Ishikawa (cell line): ENCODE results near the gene PDE4B.

ENCODE experiments used
- CEBPB ChIP-seq: IDR thresholded peaks from 2 replicates; pipeline ENCODE4 v1.6.1; 2012
- CREB1 ChIP-seq: IDR thresholded peaks from 2 replicates; pipeline ENCODE4 v1.6.1; 2012; ENCODE audit warnings: low read depth
- EGR1 ChIP-seq: IDR thresholded peaks from 2 replicates; pipeline ENCODE4 v1.6.1; 2012
- EP300 ChIP-seq: IDR thresholded peaks from 2 replicates; pipeline ENCODE4 v1.6.1; 2012; ENCODE audit warnings: borderline replicate concordance
- FOXM1 ChIP-seq: IDR thresholded peaks from 2 replicates; pipeline ENCODE4 v1.6.1; 2012; ENCODE audit warnings: low read depth, borderline replicate concordance
- NFIC ChIP-seq: IDR thresholded peaks from 2 replicates; pipeline ENCODE4 v1.6.1; 2012
- RAD21 ChIP-seq: IDR thresholded peaks from 2 replicates; pipeline ENCODE4 v1.6.1; 2012; ENCODE audit warnings: low read depth
- TAF1 ChIP-seq: IDR thresholded peaks from 2 replicates; pipeline ENCODE4 v1.6.1; 2012; ENCODE audit warnings: low read depth, mild to moderate bottlenecking
- TCF12 ChIP-seq: IDR thresholded peaks from 2 replicates; pipeline ENCODE4 v1.6.1; 2012; ENCODE audit warnings: low read depth
- TEAD4 ChIP-seq: IDR thresholded peaks from 2 replicates; pipeline ENCODE4 v1.6.1; 2012
- YY1 ChIP-seq: IDR thresholded peaks from 2 replicates; pipeline ENCODE4 v1.6.1; 2012; ENCODE audit warnings: low read depth
- ZBTB7A ChIP-seq: IDR thresholded peaks from 2 replicates; pipeline ENCODE4 v1.6.1; 2012; ENCODE audit warnings: low read depth
- TF ChIP-seq, protein P1 (sequence below): IDR thresholded peaks from 2 replicates; pipeline ENCODE4 v1.6.1; 2012
- TF ChIP-seq, protein P2 (sequence below): IDR thresholded peaks from 2 replicates; pipeline ENCODE4 v1.6.1; 2012
- TF ChIP-seq, protein P3 (sequence below): IDR thresholded peaks from 2 replicates; pipeline ENCODE4 v1.6.1; 2012; ENCODE audit warnings: low read depth, mild to moderate bottlenecking

The PDE4B gene

GRCh38 chr1:65866439-65866838, 73.7 kb downstream of the PDE4B start:
- TF ChIP-seq, protein P1, sequence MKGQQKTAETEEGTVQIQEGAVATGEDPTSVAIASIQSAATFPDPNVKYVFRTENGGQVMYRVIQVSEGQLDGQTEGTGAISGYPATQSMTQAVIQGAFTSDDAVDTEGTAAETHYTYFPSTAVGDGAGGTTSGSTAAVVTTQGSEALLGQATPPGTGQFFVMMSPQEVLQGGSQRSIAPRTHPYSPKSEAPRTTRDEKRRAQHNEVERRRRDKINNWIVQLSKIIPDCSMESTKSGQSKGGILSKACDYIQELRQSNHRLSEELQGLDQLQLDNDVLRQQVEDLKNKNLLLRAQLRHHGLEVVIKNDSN, result no peak
- TF ChIP-seq EP300 (no peak), TCF12 (no peak), CREB1 (no peak), TEAD4 (no peak), ZBTB7A (no peak)
- TF ChIP-seq, protein P2, sequence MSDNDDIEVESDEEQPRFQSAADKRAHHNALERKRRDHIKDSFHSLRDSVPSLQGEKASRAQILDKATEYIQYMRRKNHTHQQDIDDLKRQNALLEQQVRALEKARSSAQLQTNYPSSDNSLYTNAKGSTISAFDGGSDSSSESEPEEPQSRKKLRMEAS, result no peak

- TF ChIP-seq TAF1 (no peak), RAD21 (no peak), CEBPB (no peak), EGR1 (no peak), NFIC (no peak), FOXM1 (no peak), CREB1 (no peak), TCF12 (no peak), TEAD4 (no peak), EP300 (no peak), YY1 (no peak)
- TF ChIP-seq, protein P1, result no peak
- TF ChIP-seq, protein P2, result no peak
Measured at GRCh38 chr1:65872301-65872700, 79.6 kb downstream of the PDE4B start.

- TF ChIP-seq CREB1 (no peak), TCF12 (no peak), CEBPB (no peak), EGR1 (no peak), EP300 (no peak), TAF1 (no peak), ZBTB7A (no peak), NFIC (no peak), RAD21 (no peak), TEAD4 (no peak), FOXM1 (no peak), YY1 (no peak)
- TF ChIP-seq, protein P3, sequence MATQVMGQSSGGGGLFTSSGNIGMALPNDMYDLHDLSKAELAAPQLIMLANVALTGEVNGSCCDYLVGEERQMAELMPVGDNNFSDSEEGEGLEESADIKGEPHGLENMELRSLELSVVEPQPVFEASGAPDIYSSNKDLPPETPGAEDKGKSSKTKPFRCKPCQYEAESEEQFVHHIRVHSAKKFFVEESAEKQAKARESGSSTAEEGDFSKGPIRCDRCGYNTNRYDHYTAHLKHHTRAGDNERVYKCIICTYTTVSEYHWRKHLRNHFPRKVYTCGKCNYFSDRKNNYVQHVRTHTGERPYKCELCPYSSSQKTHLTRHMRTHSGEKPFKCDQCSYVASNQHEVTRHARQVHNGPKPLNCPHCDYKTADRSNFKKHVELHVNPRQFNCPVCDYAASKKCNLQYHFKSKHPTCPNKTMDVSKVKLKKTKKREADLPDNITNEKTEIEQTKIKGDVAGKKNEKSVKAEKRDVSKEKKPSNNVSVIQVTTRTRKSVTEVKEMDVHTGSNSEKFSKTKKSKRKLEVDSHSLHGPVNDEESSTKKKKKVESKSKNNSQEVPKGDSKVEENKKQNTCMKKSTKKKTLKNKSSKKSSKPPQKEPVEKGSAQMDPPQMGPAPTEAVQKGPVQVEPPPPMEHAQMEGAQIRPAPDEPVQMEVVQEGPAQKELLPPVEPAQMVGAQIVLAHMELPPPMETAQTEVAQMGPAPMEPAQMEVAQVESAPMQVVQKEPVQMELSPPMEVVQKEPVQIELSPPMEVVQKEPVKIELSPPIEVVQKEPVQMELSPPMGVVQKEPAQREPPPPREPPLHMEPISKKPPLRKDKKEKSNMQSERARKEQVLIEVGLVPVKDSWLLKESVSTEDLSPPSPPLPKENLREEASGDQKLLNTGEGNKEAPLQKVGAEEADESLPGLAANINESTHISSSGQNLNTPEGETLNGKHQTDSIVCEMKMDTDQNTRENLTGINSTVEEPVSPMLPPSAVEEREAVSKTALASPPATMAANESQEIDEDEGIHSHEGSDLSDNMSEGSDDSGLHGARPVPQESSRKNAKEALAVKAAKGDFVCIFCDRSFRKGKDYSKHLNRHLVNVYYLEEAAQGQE, result no peak
- TF ChIP-seq, protein P1, result no peak
Measured at GRCh38 chr1:65880611-65881010, 87.9 kb downstream of the PDE4B start.

DNA sequence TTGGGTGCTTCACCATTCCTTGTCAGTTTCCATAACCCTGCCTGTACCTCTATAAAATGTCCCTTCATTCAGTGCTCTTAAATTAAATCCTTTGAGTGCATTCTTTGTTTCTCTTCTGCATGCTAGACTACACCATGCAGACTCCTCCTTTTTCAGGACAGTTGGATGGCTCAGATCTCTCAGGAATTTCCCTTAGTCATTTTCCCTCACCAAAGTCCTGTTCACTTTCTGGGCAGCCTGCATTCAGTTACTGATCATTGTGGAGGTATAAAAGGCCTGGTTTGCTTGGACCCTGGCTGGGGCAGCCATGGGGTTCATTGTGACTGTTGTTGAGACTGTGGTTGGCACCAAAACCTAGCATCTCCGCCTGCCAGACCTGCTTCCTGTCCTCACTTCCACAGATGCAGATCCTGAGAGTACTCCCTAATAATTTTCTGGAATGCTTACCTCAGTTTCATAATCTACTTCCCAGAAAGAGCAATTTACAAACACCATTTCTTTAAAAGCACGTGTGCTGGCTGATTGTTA, 88.4 kb downstream of the PDE4B start:
- TF ChIP-seq, protein P2, result no peak
- TF ChIP-seq ZBTB7A (no peak), NFIC (no peak), CREB1 (no peak), CEBPB (no peak), TEAD4 (no peak), TAF1 (no peak), EGR1 (no peak), FOXM1 (no peak), RAD21 (no peak), TCF12 (no peak), YY1 (no peak), EP300 (no peak)
- TF ChIP-seq, protein P3, result no peak
- TF ChIP-seq, protein P1, result no peak

GRCh38 chr1:65882076-65882475, 89.4 kb downstream of the PDE4B start:
- TF ChIP-seq, protein P2, result no peak
- TF ChIP-seq, protein P3, result no peak
- no peak for TF ChIP-seq TAF1
